HepG2 (cell line): Measurements from ENCODE around the gene NAA30. TPM values are rescaled to one million over a fixed set of nuclear protein-coding genes. Genes with fewer than 3 reads are reported as not detected.

ENCODE experiments used
- ATAC-seq: fragments of 200-7000 bp; cut with Tn5 transposase; 3 replicates; pipeline ENCODE4 v1.9.1; 2020; ENCODE audit warnings: mild to moderate bottlenecking, moderate library complexity
- BruUV-seq: library from RNA; stranded (reverse); fragments of 400-500 nt; replicated peaks from 2 replicates; lab custom pipeline; 2021; lab: Mats Ljungman, UMichigan
- CTCF ChIA-PET: fragments of 300-600 bp; formaldehyde crosslinking; extraction: SDS; loops from one replicate; lab custom pipeline; 2021; ENCODE audit warnings: low total read pairs, inconsistent platforms, low intra/inter-chr PET ratio; lab: Yijun Ruan, JAX
- POLR2A ChIA-PET: fragments of 350-600 bp; sonication (Branson Sonifier 250); formaldehyde crosslinking; loops from one replicate; lab custom pipeline; 2020; ENCODE audit warnings: antibody characterized with exemption, inconsistent platforms; lab: Yijun Ruan, JAX
- DNase-seq: peaks from one replicate; pipeline ENCODE4 v3.0.0-alpha.2; 2015; ENCODE audit warnings: low spot score
- FAIRE-seq: peaks from 3 replicates; lab custom pipeline; 2011; peaks lifted over from hg19 to GRCh38; lab: Jason Lieb, UNC
- H2AFZ ChIP-seq: one replicate; pipeline ENCODE4 v1.6.1; 2011; ENCODE audit warnings: low read length, inconsistent platforms
- H3K27ac ChIP-seq: fragments of 300-600 bp; 3 replicates; pipeline ENCODE4 v1.8.0; 2011; ENCODE audit warnings: mixed run types, mild to moderate bottlenecking, mixed read lengths, low read length, inconsistent platforms; ENCODE audit not compliant: insufficient read depth; ENCODE audit errors: extremely low read length
- H3K27me3 ChIP-seq, 2 experiments: fragments of 200-600 bp in 1 of 2; 2 replicates in 1 of 2; 3 replicates in 1 of 2; pipeline versions ENCODE4 v1.6.0 to v1.8.0; 2011; ENCODE audit warnings: low read length in 2 of 2, mild to moderate bottlenecking in 2 of 2, moderate library complexity in 2 of 2, inconsistent platforms in 1 of 2; ENCODE audit not compliant: insufficient read depth in 2 of 2, control insufficient read depth in 1 of 2
- H3K36me3 ChIP-seq, 2 experiments: fragments of 200-600 bp in 1 of 2; replicated peaks in 1 of 2; 2 replicates in 1 of 2; 3 replicates in 1 of 2; pipeline versions ENCODE4 v1.5.1 to v1.8.0; 2011; ENCODE audit warnings: low read length in 2 of 2, inconsistent platforms in 1 of 2; ENCODE audit not compliant: insufficient read depth in 2 of 2, control insufficient read depth in 1 of 2
- H3K4me1 ChIP-seq: 2 replicates; pipeline ENCODE4 v1.5.1; 2012; ENCODE audit warnings: low read length, inconsistent platforms; ENCODE audit not compliant: insufficient read depth
- H3K4me2 ChIP-seq: 2 replicates; pipeline ENCODE4 v1.6.0; 2011; ENCODE audit warnings: low read depth, low read length, inconsistent platforms
- H3K4me3 ChIP-seq, 3 experiments: fragments of 200-600 bp in 1 of 3; sonication (generic), shearing (Covaris generic) in 1 of 3; replicated peaks in 1 of 3; 2 replicates each; pipeline ENCODE4 v1.5.1; 2011 to 2016; ENCODE audit warnings: low read length in 3 of 3, inconsistent platforms in 2 of 3, low read depth in 2 of 3, mild to moderate bottlenecking in 2 of 3, control low read depth in 1 of 3, mixed read lengths in 1 of 3; ENCODE audit not compliant: insufficient read depth in 1 of 3
- H3K79me2 ChIP-seq: one replicate; pipeline ENCODE4 v1.6.1; 2011; ENCODE audit warnings: low read length, inconsistent platforms; ENCODE audit not compliant: insufficient read depth
- H3K9ac ChIP-seq: 2 replicates; pipeline ENCODE4 v1.6.0; 2011; ENCODE audit warnings: mild to moderate bottlenecking, low read depth, low read length, inconsistent platforms; ENCODE audit not compliant: insufficient read depth
- H3K9me3 ChIP-seq: 2 replicates; pipeline ENCODE4 v1.5.1; 2012; ENCODE audit warnings: mild to moderate bottlenecking, low read length
- H4K20me1 ChIP-seq: 2 replicates; pipeline ENCODE4 v1.6.0; 2011; ENCODE audit warnings: inconsistent platforms, mild to moderate bottlenecking, low read length, moderate library complexity; ENCODE audit not compliant: insufficient read depth
- SMC3 ChIP-seq: IDR thresholded peaks from 2 replicates; pipeline ENCODE4 v1.6.1; 2011; ENCODE audit warnings: low read length, improper control_type of control experiment
- ZBTB38 ChIP-seq: sonication (generic); formaldehyde crosslinking; IDR thresholded peaks from 2 replicates; pipeline ENCODE4 v1.5.1; 2020; ENCODE audit warnings: mild to moderate bottlenecking, missing genetic modification reagents
- in situ Hi-C: cut with HindIII; loops from 2 replicates; pipeline ENCODE4 v1.10.0; 2017; ENCODE audit warnings: low pct_unique_long_range_greater_than_20kb; ENCODE audit not compliant: extremely low pct_ligation_motif_present
- intact Hi-C: fragments of 100-400 bp; cut with micrococcal nuclease; formaldehyde crosslinking; loops from one replicate; pipeline ENCODE4 v1.10.0; 2022; ENCODE audit not compliant: unreplicated experiment
- polyA plus RNA-seq, 8 experiments: library from polyadenylated mRNA; depleted of rRNA in 3 of 8; stranded (reverse) in 7 of 8; unstranded in 1 of 8; fragments of >200 nt; fragmentation: Illumina TruSeq in 4 of 8; extraction: Trizol in 4 of 8; gene quantifications; 2 replicates each; pipeline versions ENCODE4 v1.2.1 to v1.2.3, GENCODE V29; 2011 to 2016; ENCODE audit warnings: low read depth in 4 of 8, missing spikeins in 1 of 8, mixed read lengths in 1 of 8; ENCODE audit not compliant: insufficient read depth in 1 of 8
- total RNA-seq, 5 experiments: library from RNA; depleted of rRNA; stranded (reverse); fragments of >200 nt; fragmentation: Illumina TruSeq; extraction: Trizol; gene quantifications; 2 replicates each; pipeline ENCODE4 v1.2.3, GENCODE V29; 2016; ENCODE audit warnings: low read depth in 1 of 5
- TF ChIP-seq, protein P1 (sequence below): sonication (generic); formaldehyde crosslinking; IDR thresholded peaks from 2 replicates; pipeline ENCODE4 v1.8.0; 2022; ENCODE audit warnings: mild to moderate bottlenecking, missing genetic modification reagents
- TF ChIP-seq, protein P2 (sequence below): sonication (generic); formaldehyde crosslinking; IDR thresholded peaks from 2 replicates; pipeline ENCODE4 v1.4.0; 2020; ENCODE audit warnings: missing genetic modification reagents, mild to moderate bottlenecking, borderline replicate concordance

The NAA30 gene
- total and polyA plus RNA-seq, 2 of the 13 experiments (the other 11 are each of a cell fraction or from before 2014, with no cell fraction given): 10.8 to 18.4 TPM

DNA sequence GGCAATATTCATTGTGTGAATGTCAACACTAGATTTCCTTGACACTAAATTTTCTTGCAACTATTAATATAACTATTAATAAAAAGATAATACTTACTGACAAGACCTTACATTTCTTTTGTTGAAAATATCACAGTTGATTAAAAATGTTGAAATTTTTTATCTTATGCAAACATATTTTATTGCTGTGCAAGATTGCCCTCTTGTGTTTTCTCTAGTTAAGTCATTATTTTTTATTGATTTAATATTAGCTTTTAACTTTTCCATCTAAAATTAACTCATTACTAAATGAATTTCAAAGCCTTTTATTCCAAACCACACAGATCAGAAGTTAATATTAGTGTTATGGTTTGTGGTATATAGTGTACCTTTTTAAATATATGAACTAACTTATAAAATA, 11.7 kb upstream of the NAA30 start:
- no peaks in the 10 kb centered on the region for H3K27me3 ChIP-seq
- no peaks in the 10 kb centered on the region for H3K36me3 ChIP-seq
- intact Hi-C loops (loop anchor here (2.0 kb wide), 1 partner anchor 62 kb away; no protein-coding TSS in a partner anchor), in situ Hi-C loops (no loop called here)
- H4K20me1 ChIP-seq: no peaks in the 10 kb centered on the region
- H3K4me3 ChIP-seq: no peak overlapping the region
- H3K4me1 ChIP-seq: peaks cover 16% of the 10 kb centered on the region; the same call in 1 of the 2 replicates
- H3K79me2 ChIP-seq: no peaks in the 10 kb centered on the region
- H3K4me2 ChIP-seq: no peak overlapping the region
- H3K27ac ChIP-seq: no peak overlapping the region
- TF ChIP-seq, protein P1, sequence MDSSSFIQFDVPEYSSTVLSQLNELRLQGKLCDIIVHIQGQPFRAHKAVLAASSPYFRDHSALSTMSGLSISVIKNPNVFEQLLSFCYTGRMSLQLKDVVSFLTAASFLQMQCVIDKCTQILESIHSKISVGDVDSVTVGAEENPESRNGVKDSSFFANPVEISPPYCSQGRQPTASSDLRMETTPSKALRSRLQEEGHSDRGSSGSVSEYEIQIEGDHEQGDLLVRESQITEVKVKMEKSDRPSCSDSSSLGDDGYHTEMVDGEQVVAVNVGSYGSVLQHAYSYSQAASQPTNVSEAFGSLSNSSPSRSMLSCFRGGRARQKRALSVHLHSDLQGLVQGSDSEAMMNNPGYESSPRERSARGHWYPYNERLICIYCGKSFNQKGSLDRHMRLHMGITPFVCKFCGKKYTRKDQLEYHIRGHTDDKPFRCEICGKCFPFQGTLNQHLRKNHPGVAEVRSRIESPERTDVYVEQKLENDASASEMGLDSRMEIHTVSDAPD: no peak
- TF ChIP-seq SMC3 (no peak), ZBTB38 (CRISPR knock-in tag) (no peak)
- TF ChIP-seq, protein P2, sequence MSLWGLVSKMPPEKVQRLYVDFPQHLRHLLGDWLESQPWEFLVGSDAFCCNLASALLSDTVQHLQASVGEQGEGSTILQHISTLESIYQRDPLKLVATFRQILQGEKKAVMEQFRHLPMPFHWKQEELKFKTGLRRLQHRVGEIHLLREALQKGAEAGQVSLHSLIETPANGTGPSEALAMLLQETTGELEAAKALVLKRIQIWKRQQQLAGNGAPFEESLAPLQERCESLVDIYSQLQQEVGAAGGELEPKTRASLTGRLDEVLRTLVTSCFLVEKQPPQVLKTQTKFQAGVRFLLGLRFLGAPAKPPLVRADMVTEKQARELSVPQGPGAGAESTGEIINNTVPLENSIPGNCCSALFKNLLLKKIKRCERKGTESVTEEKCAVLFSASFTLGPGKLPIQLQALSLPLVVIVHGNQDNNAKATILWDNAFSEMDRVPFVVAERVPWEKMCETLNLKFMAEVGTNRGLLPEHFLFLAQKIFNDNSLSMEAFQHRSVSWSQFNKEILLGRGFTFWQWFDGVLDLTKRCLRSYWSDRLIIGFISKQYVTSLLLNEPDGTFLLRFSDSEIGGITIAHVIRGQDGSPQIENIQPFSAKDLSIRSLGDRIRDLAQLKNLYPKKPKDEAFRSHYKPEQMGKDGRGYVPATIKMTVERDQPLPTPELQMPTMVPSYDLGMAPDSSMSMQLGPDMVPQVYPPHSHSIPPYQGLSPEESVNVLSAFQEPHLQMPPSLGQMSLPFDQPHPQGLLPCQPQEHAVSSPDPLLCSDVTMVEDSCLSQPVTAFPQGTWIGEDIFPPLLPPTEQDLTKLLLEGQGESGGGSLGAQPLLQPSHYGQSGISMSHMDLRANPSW (CRISPR knock-in tag): no peak
- FAIRE-seq: no peak
- BruUV-seq: no TSS peak
- no peaks in the 10 kb centered on the region for H3K9me3 ChIP-seq
- no peak overlapping the region for H3K9ac ChIP-seq
- ATAC-seq: no peak
- DNase-seq: no peak
- no peak overlapping the region for H2AFZ ChIP-seq
- POLR2A ChIA-PET: interaction anchor here (1.3 kb wide), 1 partner anchor 12 kb away, joined by 4 read pairs; the partner anchor contains the start of gene NAA30
- CTCF ChIA-PET: interaction anchor here (1.4 kb wide), 1 partner anchor 61 kb away, joined by 6 read pairs; no protein-coding TSS in a partner anchor
